Measurements from ENCODE around the gene RFFL.
"Not testable (repeated sequence)": the region's sequence is repeated elsewhere in the genome, so short reads cannot be mapped to it uniquely, and the experiment has no call there.

RFFL gene

GRCh38 chr17:35048685-35049379 lies 14.7 kb downstream of the RFFL start:
- DNase-seq (ENCODE audit: low read depth): no peak

- DNase-seq (ENCODE audit: low read depth): no peak
Measured at GRCh38 chr17:35046740-35047283, 16.7 kb downstream of the RFFL start.

GRCh38 chr17:35046245-35046644 lies 17.3 kb downstream of the RFFL start:
- DNase-seq (ENCODE audit: low read depth): no peak

DNA sequence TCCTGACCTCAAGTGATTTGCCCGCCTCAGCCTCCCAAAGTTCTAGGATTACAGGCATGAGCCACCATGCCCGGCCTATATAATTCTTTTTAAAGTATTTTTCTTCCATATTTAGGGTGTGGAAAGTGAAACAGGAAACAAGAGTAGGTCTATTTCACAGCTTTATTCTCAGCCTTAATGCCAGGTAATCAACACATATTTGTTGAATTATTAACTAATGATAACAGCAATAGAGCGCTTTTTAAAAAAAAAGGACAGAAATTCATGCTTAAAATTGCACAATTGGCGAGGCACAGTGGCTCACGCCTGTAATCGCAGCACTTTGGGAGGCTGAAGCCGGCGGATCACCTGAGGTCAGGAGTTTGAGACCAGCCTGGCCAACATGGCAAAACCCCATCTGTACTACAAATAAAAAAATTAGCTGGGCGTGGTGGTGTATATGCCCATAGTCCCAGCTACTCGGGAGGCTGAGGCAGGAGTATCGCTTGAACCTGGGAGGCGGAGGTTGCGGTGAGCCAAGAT lies 18.0 kb downstream of the RFFL start:
- not testable (repeated sequence) for DNase-seq (ENCODE audit: low read depth)

GRCh38 chr17:35044181-35044580 lies 19.3 kb downstream of the RFFL start:
- no peak for DNase-seq (ENCODE audit: low read depth)

- no peak for DNase-seq (ENCODE audit: low read depth)
Measured at GRCh38 chr17:35041390-35041789, 22.1 kb downstream of the RFFL start.

DNA sequence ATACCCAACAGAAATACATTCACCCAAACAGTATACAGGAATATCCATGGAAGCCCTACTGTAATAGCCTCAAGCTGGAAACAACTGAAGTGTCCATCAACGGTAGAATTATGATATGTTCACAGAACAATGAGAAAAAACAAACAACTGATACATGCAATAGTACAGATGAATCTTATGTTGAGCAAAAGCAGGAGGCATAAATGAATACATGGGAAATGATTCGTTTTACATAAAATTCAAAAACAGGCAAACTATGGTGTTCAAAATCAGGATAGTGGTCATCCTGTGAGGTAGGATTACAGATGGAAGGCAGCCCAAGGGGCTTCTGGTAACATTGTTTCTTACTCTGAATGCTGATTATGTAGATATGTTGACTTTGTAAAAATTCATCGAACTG lies 25.1 kb downstream of the RFFL start:
- DNase-seq (ENCODE audit: low read depth): no peak

DNA sequence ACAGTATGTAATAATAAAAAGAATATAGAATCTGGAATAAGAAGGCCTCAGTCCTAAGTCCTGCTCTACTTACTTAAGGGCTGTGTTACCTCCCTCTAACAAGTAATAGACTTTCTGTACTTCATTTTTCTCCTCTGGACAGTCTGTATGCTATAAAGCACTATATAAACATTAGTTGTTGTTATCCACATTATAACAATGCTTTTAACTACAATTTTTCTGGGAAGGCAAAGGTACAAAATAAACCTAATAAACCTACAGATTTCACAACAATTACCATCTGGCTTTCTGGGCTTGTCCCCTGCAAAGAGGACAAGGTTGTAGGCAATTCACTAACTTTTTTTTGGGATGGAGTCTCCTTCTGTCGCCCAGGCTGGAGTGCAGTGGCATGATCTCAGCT lies 32.7 kb downstream of the RFFL start:
- no peak for DNase-seq (ENCODE audit: low read depth)

DNA sequence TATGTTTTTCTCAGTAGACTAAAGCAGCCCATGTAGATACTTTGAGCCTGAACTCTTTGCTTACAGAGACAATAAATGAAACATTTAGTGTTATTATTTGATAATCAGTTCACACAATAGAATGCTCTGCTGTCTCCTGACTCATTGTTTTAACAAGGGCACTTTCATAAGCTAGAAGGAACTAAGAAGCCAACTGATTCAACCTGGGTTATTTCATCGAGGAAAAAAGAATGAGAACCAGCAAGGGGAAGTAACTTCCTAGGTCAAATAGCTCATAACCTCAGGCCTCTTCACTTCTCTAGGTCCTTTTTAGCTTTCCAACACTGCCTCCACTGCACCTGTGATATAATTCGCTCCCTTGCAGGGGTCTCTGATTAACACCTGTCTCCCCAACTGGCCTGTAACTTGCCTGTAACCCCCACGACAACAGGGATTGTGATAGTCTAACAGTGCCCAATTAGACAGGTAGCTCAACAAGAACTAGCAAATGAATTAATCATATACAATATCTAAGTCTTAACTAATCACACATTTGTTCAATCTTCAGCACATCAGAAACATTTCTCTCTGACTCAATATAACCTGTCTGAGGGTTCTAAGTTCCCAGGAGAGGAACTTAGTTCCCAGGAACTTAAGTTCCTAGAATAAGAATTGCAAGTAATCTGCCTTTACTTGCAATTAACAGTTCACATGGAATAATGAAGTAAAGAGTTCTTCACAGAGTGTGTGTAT lies 34.8 kb downstream of the RFFL start:
- no peak for DNase-seq (ENCODE audit: low read depth)

- DNase-seq (ENCODE audit: low read depth): not testable (repeated sequence)
Measured at GRCh38 chr17:35028097-35028496, 35.4 kb downstream of the RFFL start.

GRCh38 chr17:35025541-35025940 lies 38.0 kb downstream of the RFFL start:
- DNase-seq (ENCODE audit: low read depth): no peak

GRCh38 chr17:35023538-35023937 lies 40.0 kb downstream of the RFFL start:
- no peak for DNase-seq (ENCODE audit: low read depth)

DNA sequence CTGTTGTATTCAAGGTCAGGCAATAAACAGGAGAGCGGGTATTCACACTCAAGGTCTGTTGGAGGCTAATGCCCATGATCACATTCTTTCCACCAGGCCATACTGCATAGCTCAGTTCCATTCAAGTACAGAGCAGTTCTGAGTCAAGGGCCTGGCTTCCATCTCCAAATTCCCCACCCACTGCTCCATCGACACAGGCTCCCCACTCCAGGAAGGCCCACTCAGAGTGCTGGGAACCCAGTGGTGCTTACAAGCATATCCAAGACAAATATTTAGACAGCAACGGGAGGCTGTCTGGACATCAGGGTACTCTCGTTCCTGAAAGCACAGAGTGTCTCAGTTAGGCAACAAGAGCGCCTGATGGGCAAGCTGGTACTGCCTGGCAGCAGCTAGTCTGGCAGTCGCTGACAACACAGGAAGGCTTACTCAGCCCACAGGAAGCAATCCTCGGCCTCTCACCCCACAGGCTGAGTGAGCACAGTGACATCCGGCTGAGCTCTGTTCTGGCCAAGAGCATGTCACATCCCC lies 40.9 kb downstream of the RFFL start:
- DNase-seq (ENCODE audit: low read depth): peak; percentile 41

- no peak for DNase-seq (ENCODE audit: low read depth)
Measured at GRCh38 chr17:35021520-35022380, 41.8 kb downstream of the RFFL start.

DNA sequence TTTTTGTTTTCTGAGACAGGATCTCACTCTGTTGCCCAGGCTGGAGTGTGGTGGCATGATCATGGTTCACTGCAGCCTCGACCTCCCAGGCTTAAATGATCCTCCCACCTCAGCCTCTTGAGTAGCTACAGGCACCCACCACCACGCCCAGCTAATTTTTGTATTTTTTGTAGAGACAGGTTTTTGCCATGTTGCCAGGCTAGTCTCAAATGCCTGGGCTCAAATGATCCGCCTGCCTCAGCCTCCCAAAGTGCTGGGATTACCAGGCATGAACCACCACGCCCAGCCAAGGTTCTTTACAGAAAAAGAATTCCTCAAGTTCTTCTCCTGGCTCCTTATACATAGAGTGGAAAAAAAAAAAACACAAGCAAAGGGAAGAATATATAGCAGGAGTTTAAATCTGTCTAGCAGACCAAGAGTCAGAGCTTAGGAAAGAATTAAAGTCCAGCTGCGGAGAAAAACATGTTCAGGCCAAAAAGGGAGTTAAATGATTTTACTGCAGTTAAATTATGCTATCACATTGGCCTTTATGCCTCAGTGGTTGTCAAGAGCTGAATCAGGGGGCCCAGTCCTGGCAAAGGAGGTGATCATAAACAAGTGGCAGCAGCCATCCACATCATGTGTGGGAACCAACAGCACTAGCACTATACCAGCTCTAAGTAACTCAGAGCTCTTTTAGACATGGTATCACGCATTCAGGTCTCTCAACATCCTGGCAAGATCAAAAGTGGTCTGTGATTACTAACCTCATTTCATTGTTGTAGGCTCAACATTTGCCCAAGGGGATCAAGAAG lies 43.9 kb downstream of the RFFL start:
- DNase-seq (ENCODE audit: low read depth): no peak

- DNase-seq (ENCODE audit: low read depth): no peak
Measured at GRCh38 chr17:35018814-35019213, 44.7 kb downstream of the RFFL start.

DNA sequence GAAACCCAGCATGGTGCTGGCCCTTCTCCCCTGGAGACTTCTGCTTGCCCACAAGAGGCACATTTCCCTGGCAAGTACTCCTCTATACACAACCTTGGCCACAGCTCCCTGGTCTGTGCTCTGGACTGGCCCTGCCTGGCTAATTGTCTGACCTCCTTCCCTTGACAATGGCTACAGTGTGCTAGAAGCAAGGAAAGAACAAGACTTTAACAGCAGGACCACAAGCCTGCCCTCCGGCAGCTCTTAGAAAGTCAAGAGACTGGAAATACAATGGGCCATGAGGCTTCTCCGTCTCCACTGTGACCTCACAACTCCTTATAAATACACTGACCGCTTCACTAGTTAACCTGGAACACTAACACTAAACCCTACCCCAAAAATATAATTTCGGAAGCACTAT lies 46.5 kb downstream of the RFFL start:
- no peak for DNase-seq (ENCODE audit: low read depth)

DNA sequence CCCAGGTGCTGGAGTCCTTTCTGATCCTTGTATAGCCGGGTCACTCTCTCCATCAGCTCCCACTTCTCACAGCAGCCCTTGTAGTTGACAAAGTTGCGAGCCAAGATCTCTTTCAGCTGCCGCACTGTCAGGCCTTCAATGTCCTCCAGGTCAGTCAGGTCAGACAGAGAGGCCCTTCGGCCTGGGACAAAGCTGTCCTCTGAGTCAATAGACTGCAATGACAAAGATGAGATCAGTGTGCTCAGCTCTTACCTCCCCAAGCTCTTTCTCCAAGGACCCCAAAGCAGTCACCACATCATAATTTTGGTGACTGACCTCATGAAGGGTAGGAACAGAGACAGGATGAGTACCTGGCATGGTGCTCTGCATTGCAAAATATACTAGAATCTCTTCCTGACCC lies 47.1 kb downstream of the RFFL start:
- DNase-seq (ENCODE audit: low read depth): no peak

DNA sequence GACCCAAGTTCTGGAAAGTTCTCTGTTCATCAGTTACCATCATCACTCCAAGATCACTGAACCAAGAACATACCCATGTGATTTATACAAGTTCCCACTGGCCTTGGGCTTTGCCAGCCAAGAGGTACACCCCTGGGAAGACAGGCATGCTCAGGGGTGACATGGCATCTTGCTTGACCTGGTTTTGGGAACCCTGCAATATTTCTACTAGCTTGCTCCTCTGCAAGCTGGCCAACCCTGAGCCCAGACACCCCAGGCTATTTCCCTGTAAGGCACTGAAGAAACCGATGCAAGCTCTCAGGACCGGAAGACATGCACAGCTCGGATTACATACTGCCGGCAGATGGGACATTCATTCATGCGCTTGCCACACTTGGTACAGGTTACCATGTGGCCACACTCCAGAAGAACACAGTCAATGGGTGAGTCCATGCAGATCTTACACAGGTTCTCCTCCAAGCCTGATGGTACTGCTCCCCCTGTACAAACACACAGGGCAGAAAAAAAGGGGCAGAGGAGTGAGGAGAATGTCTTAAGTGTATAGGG lies 51.8 kb downstream of the RFFL start:
- no peak for DNase-seq (ENCODE audit: low read depth)

DNA sequence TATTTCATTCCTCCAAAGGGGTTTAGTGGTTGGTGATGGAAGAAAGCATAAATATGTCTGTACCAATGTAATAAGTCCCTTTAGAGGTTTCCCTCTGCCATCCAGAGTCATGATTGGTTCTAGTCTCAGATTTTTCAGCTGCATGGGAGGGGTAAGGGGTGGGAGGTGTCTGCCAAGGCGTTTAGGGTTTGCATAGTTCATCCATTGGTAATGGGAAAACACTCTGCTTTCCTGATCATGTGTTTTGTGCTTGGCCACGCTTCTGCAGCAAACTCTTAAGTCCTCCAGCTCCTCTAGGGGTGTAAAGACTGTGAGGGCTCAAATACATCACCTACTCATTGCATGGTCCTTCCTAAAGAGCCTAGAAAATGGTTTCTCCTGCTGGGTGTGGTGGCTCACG lies 53.4 kb downstream of the RFFL start:
- no peak for DNase-seq (ENCODE audit: low read depth)

GRCh38 chr17:35006961-35007360 lies 56.5 kb downstream of the RFFL start:
- no peak for DNase-seq (ENCODE audit: low read depth)

Data from HS-5 (cell line).